GM12875 (cell line): ENCODE data around the gene RFNG.

Experiments used
- H3K4me3 ChIP-seq: one replicate; pipeline ENCODE4 v1.5.1; 2011; ENCODE audit warnings: low read depth, low read length, control low read depth
- CTCF ChIP-seq: IDR thresholded peaks from 2 replicates; pipeline ENCODE4 v1.5.1; 2011; ENCODE audit warnings: low read depth, mild to moderate bottlenecking, control low read depth, inconsistent platforms, low read length, moderate library complexity, borderline replicate concordance; ENCODE audit not compliant: insufficient read depth

RFNG gene

GRCh38 chr17:82023447-82024241, 28.0 kb downstream of the RFNG start:
- TF ChIP-seq CTCF, result no peak
- H3K4me3 ChIP-seq, result peak overlapping the region; percentile 80

GRCh38 chr17:82022981-82023446, 28.6 kb downstream of the RFNG start, which contains the start of gene LRRC45:
Gene LRRC45 (plus strand): TSS chr17:82023305. CDS start chr17:82023644, 339 bp downstream.
- peak within 1 kb of the TSS; percentile 84 for H3K4me3 ChIP-seq
- no peak for TF ChIP-seq CTCF

- no peak for TF ChIP-seq CTCF
- peak within 1 kb of the TSS; percentile 84 for H3K4me3 ChIP-seq
These were observed 29.2 kb downstream of the RFNG start, which contains the start of gene CENPX for GRCh38 chr17:82022310-82022980. Gene CENPX (minus strand): TSS chr17:82022878. CDS start chr17:82022861, 17 bp downstream.

GRCh38 chr17:82021900-82022309, 29.7 kb downstream of the RFNG start:
- H3K4me3 ChIP-seq, result peak overlapping the region; percentile 84
- no peak for TF ChIP-seq CTCF

- H3K4me3 ChIP-seq, result peak overlapping the region; percentile 84
- peak; percentile 68 for TF ChIP-seq CTCF
These were observed 30.3 kb downstream of the RFNG start for GRCh38 chr17:82021107-82021899.

GRCh38 chr17:82020572-82021106, 31.0 kb downstream of the RFNG start:
- no peak overlapping the region for H3K4me3 ChIP-seq
- no peak for TF ChIP-seq CTCF
